ENCODE measurements around the gene TSPAN3.
A peak's percentile ranks its signal among the peaks of the same experiment; 100 is the strongest.

The TSPAN3 gene

GRCh38 chr15:77053709-77054108 lies 17.2 kb downstream of the TSPAN3 start:
- no peak for DNase-seq (ENCODE audit: low spot score)

GRCh38 chr15:77052556-77052955 lies 18.4 kb downstream of the TSPAN3 start:
- no peak for DNase-seq (ENCODE audit: low spot score)

GRCh38 chr15:77048135-77048876 lies 22.6 kb downstream of the TSPAN3 start:
- no peak for DNase-seq (ENCODE audit: low spot score)

- no peak for DNase-seq (ENCODE audit: low spot score)
These were observed 24.1 kb downstream of the TSPAN3 start for GRCh38 chr15:77046704-77047412.

- DNase-seq (ENCODE audit: low spot score), result no peak
These were observed 24.9 kb downstream of the TSPAN3 start for GRCh38 chr15:77045985-77046384.

- no peak for DNase-seq (ENCODE audit: low spot score)
These were observed 26.5 kb downstream of the TSPAN3 start for GRCh38 chr15:77044228-77045042.

GRCh38 chr15:77042955-77043920 lies 27.7 kb downstream of the TSPAN3 start:
- no peak for DNase-seq (ENCODE audit: low spot score)

- no peak for DNase-seq (ENCODE audit: low spot score)
These were observed 28.5 kb downstream of the TSPAN3 start for GRCh38 chr15:77042245-77042919.

GRCh38 chr15:77040673-77041072 lies 30.2 kb downstream of the TSPAN3 start:
- no peak for DNase-seq (ENCODE audit: low spot score)

GRCh38 chr15:77039848-77040247 lies 31.1 kb downstream of the TSPAN3 start:
- no peak for DNase-seq (ENCODE audit: low spot score)

GRCh38 chr15:77039217-77039533 lies 31.7 kb downstream of the TSPAN3 start:
- DNase-seq (ENCODE audit: low spot score), result no peak

- peak; percentile 33 for DNase-seq (ENCODE audit: low spot score)
These were observed 32.3 kb downstream of the TSPAN3 start for GRCh38 chr15:77038312-77039216.

- peak; percentile 30 for DNase-seq (ENCODE audit: low spot score)
These were observed 33.3 kb downstream of the TSPAN3 start for GRCh38 chr15:77037388-77038209.

- DNase-seq (ENCODE audit: low spot score), result no peak
These were observed 34.1 kb downstream of the TSPAN3 start for GRCh38 chr15:77036537-77037387.

GRCh38 chr15:77035999-77036471 lies 34.9 kb downstream of the TSPAN3 start:
- DNase-seq (ENCODE audit: low spot score), result no peak

GRCh38 chr15:77035584-77035983 lies 35.3 kb downstream of the TSPAN3 start:
- no peak for DNase-seq (ENCODE audit: low spot score)

GRCh38 chr15:77034695-77035489 lies 36.0 kb downstream of the TSPAN3 start:
- DNase-seq (ENCODE audit: low spot score), result peak; percentile 70

Data from D341Med (cell line).